ENCODE results near the gene LRBA. TPM values are rescaled to one million over a fixed set of nuclear protein-coding genes. Genes with fewer than 3 reads are reported as not detected.

The LRBA gene
- total RNA-seq, 3 donors from 2014 or later (not counting 1 experiment from before 2014, with no cell fraction given), result 72.1 to 87.6 (median 83.1) TPM

- TF ChIP-seq CTCF (IDR thresholded peaks at IDR 0.05), result no peak
- intact Hi-C loops (cut with micrococcal nuclease), result no loop called here
- Mint-ChIP-seq H3K36me3 (no peaks in the 10 kb centered on the region), H3K4me1 (no peaks in the 10 kb centered on the region), H3K9me3 (no peaks in the 10 kb centered on the region), H3K27ac (no peak overlapping the region), H3K27me3 (ENCODE audit: low read depth in 2 of 2) (no peaks in the 10 kb centered on the region), H3K4me3 (no peak overlapping the region)
- ATAC-seq, result no peak
- Histone ChIP-seq H3K36me3 (ENCODE audit: control insufficient read depth, insufficient read depth, low read length) (peaks cover 1% of the 10 kb centered on the region), H3K9me3 (ENCODE audit: control insufficient read depth, insufficient read depth, low read length) (no peaks in the 10 kb centered on the region), H3K4me3 (ENCODE audit: low read length) (no peak overlapping the region), H3K27ac (ENCODE audit: low read length) (no peak overlapping the region), H3K27me3 (ENCODE audit: control insufficient read depth, insufficient read depth, low read length) (no peaks in the 10 kb centered on the region), H3K4me1 (ENCODE audit: control insufficient read depth, insufficient read depth, low read length) (no peaks in the 10 kb centered on the region)
- WGBS (ENCODE audit: insufficient coverage), result 97% methylated on average over 2 of the region's 3 CpGs
- DNase-seq, result no peak
Observed at GRCh38 chr4:150337734-150338133, 677.4 kb downstream of the LRBA start.

- 99% methylated on average over 4 of the region's 5 CpGs for WGBS (ENCODE audit: insufficient coverage)
- H3K9me3 Mint-ChIP-seq, result no peaks in the 10 kb centered on the region
- H3K27ac Mint-ChIP-seq, result no peak overlapping the region
- H3K36me3 Mint-ChIP-seq, result no peaks in the 10 kb centered on the region
- no peak overlapping the region for H3K27ac ChIP-seq (ENCODE audit: low read length)
- H3K9me3 ChIP-seq (ENCODE audit: control insufficient read depth, insufficient read depth, low read length), result no peaks in the 10 kb centered on the region
- intact Hi-C loops (cut with micrococcal nuclease), result no loop called here
- ATAC-seq (no peak), DNase-seq (no peak)
- no peak overlapping the region for H3K4me3 ChIP-seq (ENCODE audit: low read length)
- no peaks in the 10 kb centered on the region for H3K27me3 ChIP-seq (ENCODE audit: control insufficient read depth, insufficient read depth, low read length)
- H3K4me3 Mint-ChIP-seq, result no peak overlapping the region
- peaks cover 1% of the 10 kb centered on the region for H3K36me3 ChIP-seq (ENCODE audit: control insufficient read depth, insufficient read depth, low read length)
- no peaks in the 10 kb centered on the region for H3K27me3 Mint-ChIP-seq (ENCODE audit: low read depth in 2 of 2)
- no peaks in the 10 kb centered on the region for H3K4me1 Mint-ChIP-seq
- no peak for TF ChIP-seq CTCF (IDR thresholded peaks at IDR 0.05)
- H3K4me1 ChIP-seq (ENCODE audit: control insufficient read depth, insufficient read depth, low read length), result no peaks in the 10 kb centered on the region
Observed at GRCh38 chr4:150336676-150337412, 678.2 kb downstream of the LRBA start.

DNA sequence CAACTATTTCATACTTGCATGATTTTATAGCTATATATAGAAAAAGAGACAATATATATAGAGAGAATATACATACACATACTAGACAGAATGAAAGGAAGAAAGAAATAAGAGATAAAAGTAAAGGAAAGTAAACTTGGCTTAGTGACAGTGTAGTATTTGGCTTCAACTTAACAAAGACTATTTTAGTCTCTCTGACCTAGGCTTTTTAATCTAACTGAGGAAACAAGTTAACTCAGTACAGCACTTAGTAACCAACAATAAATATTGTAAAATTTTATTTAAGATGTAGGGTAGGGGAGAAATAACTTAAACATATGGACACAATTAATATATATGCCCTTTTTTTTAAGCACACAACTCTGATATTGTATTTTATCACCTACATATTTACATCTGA, 682.1 kb downstream of the LRBA start:
- Histone ChIP-seq H3K36me3 (ENCODE audit: control insufficient read depth, insufficient read depth, low read length) (no peaks in the 10 kb centered on the region), H3K4me3 (ENCODE audit: low read length) (no peak overlapping the region), H3K9me3 (ENCODE audit: control insufficient read depth, insufficient read depth, low read length) (no peaks in the 10 kb centered on the region), H3K27me3 (ENCODE audit: control insufficient read depth, insufficient read depth, low read length) (no peaks in the 10 kb centered on the region), H3K4me1 (ENCODE audit: control insufficient read depth, insufficient read depth, low read length) (no peaks in the 10 kb centered on the region), H3K27ac (ENCODE audit: low read length) (no peak overlapping the region)
- intact Hi-C loops (cut with micrococcal nuclease), result no loop called here
- Mint-ChIP-seq H3K9me3 (no peaks in the 10 kb centered on the region), H3K36me3 (no peaks in the 10 kb centered on the region), H3K27me3 (ENCODE audit: low read depth in 2 of 2) (no peaks in the 10 kb centered on the region), H3K4me1 (peaks cover 0 to under 1% of the 10 kb centered on the region in 2 donors), H3K4me3 (no peak overlapping the region), H3K27ac (no peak overlapping the region)
- ATAC-seq, result no peak
- no peak for TF ChIP-seq CTCF (IDR thresholded peaks at IDR 0.05)
- no peak for DNase-seq

DNA sequence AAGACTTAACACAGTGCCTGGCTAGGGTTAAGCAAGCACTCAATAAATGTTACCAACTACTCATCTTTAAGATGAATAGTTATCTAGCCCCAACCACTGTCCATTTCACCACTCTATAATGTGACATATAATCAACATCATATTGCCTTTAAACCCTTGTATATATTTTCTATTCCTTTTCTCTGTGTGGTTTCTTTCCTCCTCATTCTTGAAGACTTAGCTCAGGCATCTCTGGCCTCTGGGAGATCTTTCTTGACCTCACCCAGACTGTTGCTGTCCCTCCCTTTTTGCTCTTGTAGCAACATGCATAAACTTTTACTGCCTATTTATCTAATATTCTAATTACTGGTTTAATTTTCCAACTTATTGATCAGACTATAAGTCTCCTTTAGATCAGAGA, 683.0 kb downstream of the LRBA start:
- Histone ChIP-seq H3K27me3 (ENCODE audit: control insufficient read depth, insufficient read depth, low read length) (no peaks in the 10 kb centered on the region), H3K9me3 (ENCODE audit: control insufficient read depth, insufficient read depth, low read length) (no peaks in the 10 kb centered on the region), H3K4me3 (ENCODE audit: low read length) (no peak overlapping the region), H3K27ac (ENCODE audit: low read length) (no peak overlapping the region), H3K4me1 (ENCODE audit: control insufficient read depth, insufficient read depth, low read length) (no peaks in the 10 kb centered on the region), H3K36me3 (ENCODE audit: control insufficient read depth, insufficient read depth, low read length) (no peaks in the 10 kb centered on the region)
- Mint-ChIP-seq H3K4me3 (no peak overlapping the region), H3K9me3 (no peaks in the 10 kb centered on the region), H3K27ac (no peak overlapping the region), H3K36me3 (no peaks in the 10 kb centered on the region), H3K27me3 (ENCODE audit: low read depth in 2 of 2) (no peaks in the 10 kb centered on the region), H3K4me1 (peaks cover 0 to 7% of the 10 kb centered on the region in 2 donors)
- intact Hi-C loops (cut with micrococcal nuclease), result no loop called here
- TF ChIP-seq CTCF (IDR thresholded peaks at IDR 0.05), result no peak
- no peak for DNase-seq
- no peak for ATAC-seq

Data from natural killer cell (primary cell).